HepG2 (cell line): Measurements from ENCODE around the gene DNAJC9. TPM values are rescaled to one million over a fixed set of nuclear protein-coding genes. Genes with fewer than 3 reads are reported as not detected.
A peak's percentile ranks its signal among the peaks of the same experiment; 100 is the strongest.

Source experiments
- CBX2 ChIP-seq, 2 experiments: fragments of 200-600 bp in 1 of 2; sonication (generic); formaldehyde crosslinking in 1 of 2; IDR thresholded peaks; 2 replicates each; pipeline versions ENCODE4 v1.7.0 to v1.8.1; 2018 to 2022; ENCODE audit warnings: low read depth in 2 of 2, low read length in 1 of 2, mild to moderate bottlenecking in 1 of 2, missing genetic modification reagents in 1 of 2
- CTCF ChIP-seq: sonication (generic); formaldehyde crosslinking; IDR thresholded peaks from 2 replicates; pipeline ENCODE4 v1.5.0; 2020; ENCODE audit warnings: mild to moderate bottlenecking, missing genetic modification reagents, moderate library complexity
- FOXC1 ChIP-seq: sonication (generic); formaldehyde crosslinking; IDR thresholded peaks from 2 replicates; pipeline ENCODE4 v1.8.0; 2022; ENCODE audit warnings: mild to moderate bottlenecking, missing genetic modification reagents, borderline replicate concordance
- GABPB1 ChIP-seq: IDR thresholded peaks from 2 replicates; pipeline ENCODE4 v1.6.1; 2016; ENCODE audit warnings: mild to moderate bottlenecking, missing genetic modification reagents, moderate library complexity, missing compliant biosample characterization
- JUND ChIP-seq: sonication (generic); formaldehyde crosslinking; IDR thresholded peaks from 2 replicates; pipeline ENCODE4 v1.8.0; 2022; ENCODE audit warnings: mild to moderate bottlenecking, missing genetic modification reagents
- NFE2 ChIP-seq: sonication (generic); formaldehyde crosslinking; IDR thresholded peaks from 2 replicates; pipeline ENCODE4 v1.4.0; 2020; ENCODE audit warnings: missing genetic modification reagents
- PCBP2 ChIP-seq: fragments of 200-400 bp; formaldehyde crosslinking; optimal IDR thresholded peaks from 2 replicates; pipeline ENCODE3; 2018; ENCODE audit warnings: low read length, low read depth; ENCODE audit not compliant: poor library complexity, severe bottlenecking
- RBM22 ChIP-seq: fragments of 200-400 bp; formaldehyde crosslinking; optimal IDR thresholded peaks from 2 replicates; pipeline ENCODE3; 2017; ENCODE audit warnings: mild to moderate bottlenecking, low read length, moderate library complexity
- SNAPC5 ChIP-seq: sonication (generic); formaldehyde crosslinking; IDR thresholded peaks from 2 replicates; pipeline ENCODE4 v1.8.1; 2023; ENCODE audit warnings: mild to moderate bottlenecking, missing genetic modification reagents, borderline replicate concordance
- SRSF1 ChIP-seq: fragments of 200-400 bp; formaldehyde crosslinking; optimal IDR thresholded peaks from 2 replicates; pipeline ENCODE3; 2017; ENCODE audit warnings: mild to moderate bottlenecking, low read depth, low read length, moderate library complexity
- THAP9 ChIP-seq: sonication (generic); formaldehyde crosslinking; IDR thresholded peaks from 2 replicates; pipeline ENCODE4; 2020; ENCODE audit warnings: missing genetic modification reagents, mild to moderate bottlenecking, borderline replicate concordance
- ZFP91 ChIP-seq: sonication (generic); formaldehyde crosslinking; IDR thresholded peaks from 2 replicates; pipeline ENCODE4 v1.9.0; 2022; ENCODE audit warnings: missing genetic modification reagents, mild to moderate bottlenecking, borderline replicate concordance
- ZNF143 ChIP-seq: sonication (generic); formaldehyde crosslinking; IDR thresholded peaks from 2 replicates; pipeline ENCODE4 v1.4.0; 2020; ENCODE audit warnings: missing genetic modification reagents
- ZNF281 ChIP-seq: sonication (generic); formaldehyde crosslinking; IDR thresholded peaks from 2 replicates; pipeline ENCODE4 v1.4.0; 2020; ENCODE audit warnings: missing genetic modification reagents, borderline replicate concordance
- ZNF543 ChIP-seq: sonication (generic); formaldehyde crosslinking; IDR thresholded peaks from 2 replicates; pipeline ENCODE4 v1.4.0; 2020; ENCODE audit warnings: mild to moderate bottlenecking, missing genetic modification reagents
- ZNF598 ChIP-seq: sonication (generic); formaldehyde crosslinking; IDR thresholded peaks from 2 replicates; pipeline ENCODE4 v1.5.1; 2020; ENCODE audit warnings: mild to moderate bottlenecking, missing genetic modification reagents, borderline replicate concordance
- ZNF775 ChIP-seq: sonication (generic); formaldehyde crosslinking; IDR thresholded peaks from 2 replicates; pipeline ENCODE4 v1.4.0; 2020; ENCODE audit warnings: missing genetic modification reagents, mild to moderate bottlenecking, moderate library complexity, borderline replicate concordance
- polyA plus RNA-seq, 8 experiments: library from polyadenylated mRNA; depleted of rRNA in 3 of 8; stranded (reverse) in 7 of 8; unstranded in 1 of 8; fragments of >200 nt; fragmentation: Illumina TruSeq in 4 of 8; extraction: Trizol in 4 of 8; gene quantifications; 2 replicates each; pipeline versions ENCODE4 v1.2.1 to v1.2.3, GENCODE V29; 2011 to 2016; ENCODE audit warnings: low read depth in 4 of 8, missing spikeins in 1 of 8, mixed read lengths in 1 of 8; ENCODE audit not compliant: insufficient read depth in 1 of 8
- total RNA-seq, 5 experiments: library from RNA; depleted of rRNA; stranded (reverse); fragments of >200 nt; fragmentation: Illumina TruSeq; extraction: Trizol; gene quantifications; 2 replicates each; pipeline ENCODE4 v1.2.3, GENCODE V29; 2016; ENCODE audit warnings: low read depth in 1 of 5

DNAJC9 gene
- total and polyA plus RNA-seq, 2 of the 13 experiments (the other 11 are each of a cell fraction or from before 2014, with no cell fraction given) = 15.9 to 60.3 TPM

- TF ChIP-seq JUND (CRISPR knock-in tag) (peak; percentile 70; the same call in 1 of the 2 replicates), RBM22 (no peak), GABPB1 (CRISPR knock-in tag) (peak; percentile 96), FOXC1 (CRISPR knock-in tag) (peak; percentile 53; the same call in 1 of the 2 replicates), ZFP91 (CRISPR knock-in tag) (peak; percentile 92), CBX2 (IDR thresholded peaks at IDR 0.05; ENCODE audit: low read depth, low read length) (no peak), CBX2 (CRISPR knock-in tag; IDR thresholded peaks at IDR 0.05; ENCODE audit: low read depth) (no peak; the same call in 1 of the 2 replicates), ZNF598 (peak; percentile 78; the same call in 1 of the 2 replicates), SNAPC5 (CRISPR knock-in tag) (no peak), SRSF1 (peak; percentile 60), NFE2 (CRISPR knock-in tag) (no peak), ZNF143 (peak; percentile 97), ZNF543 (CRISPR knock-in tag) (peak; percentile 64; the same call in 1 of the 2 replicates), CTCF (no peak), THAP9 (peak; percentile 93; the same call in 1 of the 2 replicates), ZNF775 (CRISPR knock-in tag) (peak; percentile 30; the same call in 1 of the 2 replicates), ZNF281 (CRISPR knock-in tag) (no peak), PCBP2 (no peak)
Observed at GRCh38 chr10:73252445-73253224, 5.6 kb upstream of the DNAJC9 start, which contains the start of gene MRPS16 (continued).
